ENCODE results near the gene UGT3A1.

- no peak for TF ChIP-seq POLR2A (IDR thresholded peaks at IDR 0.05; ENCODE audit: low read depth, low read length)
- no peak for TF ChIP-seq POLR2AphosphoS5 (IDR thresholded peaks at IDR 0.05; ENCODE audit: low read depth, low read length)
- no peak for TF ChIP-seq TAF1 (IDR thresholded peaks at IDR 0.05; ENCODE audit: low read depth, low read length)
- TF ChIP-seq SPI1 (IDR thresholded peaks at IDR 0.05; ENCODE audit: low read depth, low read length) = peak; percentile 71
- TF ChIP-seq PAX5 (IDR thresholded peaks at IDR 0.05; ENCODE audit: insufficient read depth, low read length, severe bottlenecking) = no peak
- no peak for TF ChIP-seq POU2F2 (IDR thresholded peaks at IDR 0.05; ENCODE audit: low read depth, low read length)
Observed at GRCh38 chr5:35926389-35927051, 64.7 kb downstream of the UGT3A1 start.
